Stimulated activated CD8-positive, alpha-beta memory T cell treated with anti-CD3 and anti-CD28 coated beads, Interleukin-2, amount 100 ng/mL, for 1 hour (primary cell): ENCODE results near the gene DIRAS3.
"Not testable (repeated sequence)": the region's sequence is repeated elsewhere in the genome, so short reads cannot be mapped to it uniquely, and the experiment has no call there.

Source experiments
- DNase-seq, 2 donors: peaks; one replicate each; pipeline ENCODE4 v3.0.0-alpha.2; 2020; ENCODE audit warnings: low read depth in 2 of 2

DIRAS3 gene

GRCh38 chr1:68024635-68025338 is 25.6 kb downstream of the DIRAS3 start:
- no peak for DNase-seq

GRCh38 chr1:68016381-68016780 is 34.0 kb downstream of the DIRAS3 start:
- no peak for DNase-seq

- DNase-seq: no peak
Measured at GRCh38 chr1:68015971-68016370, 34.5 kb downstream of the DIRAS3 start.

DNA sequence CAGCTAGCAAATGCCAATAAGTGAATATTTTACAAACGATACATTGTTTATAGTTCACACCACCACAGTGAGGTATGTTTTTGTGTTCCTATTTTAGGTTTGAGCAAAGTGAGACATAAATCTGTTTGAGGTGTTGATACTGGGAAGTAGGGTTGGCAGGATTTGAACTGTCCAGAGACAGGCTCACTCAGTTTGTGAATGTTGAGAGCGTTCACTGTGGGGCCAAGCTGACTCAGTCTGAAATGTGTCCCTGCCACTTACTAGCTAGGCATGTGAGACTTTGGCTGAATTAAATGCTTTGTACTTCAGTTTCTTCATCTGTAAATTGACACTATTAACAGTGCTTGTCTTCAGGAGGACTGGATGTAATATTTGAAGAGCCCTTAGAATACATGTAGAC is 35.1 kb downstream of the DIRAS3 start:
- DNase-seq: no peak

GRCh38 chr1:68013351-68013750 is 37.1 kb downstream of the DIRAS3 start:
- DNase-seq: no peak

GRCh38 chr1:68011657-68012375 is 38.6 kb downstream of the DIRAS3 start:
- DNase-seq: no peak

DNA sequence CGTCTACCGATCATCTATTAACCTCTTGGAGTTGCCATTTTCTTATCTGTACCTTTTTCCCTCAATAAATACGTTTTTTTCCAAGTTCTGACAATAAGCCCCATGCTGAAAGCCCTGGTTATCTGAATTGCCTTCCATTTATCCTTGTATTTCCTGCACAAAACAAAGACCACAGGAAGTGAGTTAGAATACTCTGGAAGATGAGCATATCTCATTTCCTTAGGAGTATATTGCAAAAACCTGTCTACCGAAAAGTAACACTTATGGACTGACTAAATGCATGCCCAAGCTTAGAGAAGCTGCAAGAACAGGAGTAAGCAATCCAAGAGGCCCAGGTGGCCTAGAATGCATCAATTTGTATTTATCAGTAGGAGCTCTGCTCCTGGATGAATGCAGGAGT is 39.9 kb downstream of the DIRAS3 start:
- no peak for DNase-seq

GRCh38 chr1:68010090-68010489 is 40.3 kb downstream of the DIRAS3 start:
- DNase-seq: no peak

GRCh38 chr1:68003626-68004025 is 46.8 kb downstream of the DIRAS3 start:
- DNase-seq: not testable (repeated sequence)

GRCh38 chr1:68000191-68000590 is 50.2 kb downstream of the DIRAS3 start:
- no peak for DNase-seq

DNA sequence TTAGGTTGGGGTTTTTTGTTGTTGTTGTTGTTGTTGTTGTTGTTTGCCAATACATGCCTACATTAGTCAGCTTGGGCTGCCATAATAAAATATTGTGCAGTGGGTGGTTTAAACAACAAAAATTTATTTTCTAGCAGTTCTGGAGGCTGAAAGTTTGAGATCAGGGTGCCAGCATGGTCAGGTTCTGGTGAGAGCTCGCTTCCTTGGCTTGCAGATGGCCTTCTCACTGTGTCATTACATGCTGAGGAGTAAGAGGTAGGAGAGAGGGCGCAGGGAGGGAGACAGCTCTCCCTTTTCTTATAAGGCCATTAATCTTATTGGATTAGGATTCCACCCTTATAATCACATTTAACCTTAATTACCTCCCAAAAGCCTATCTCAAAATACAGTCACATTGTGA is 52.7 kb downstream of the DIRAS3 start:
- no peak for DNase-seq
